ENCODE data around the gene RGCC. TPM values are rescaled to one million over a fixed set of nuclear protein-coding genes. Genes with fewer than 3 reads are reported as not detected.

The RGCC gene
- total RNA-seq (10 to 100 TPM; 15.1 to 26.5 TPM), polyA plus RNA-seq (ENCODE audit: insufficient read depth, low read depth, low replicate concordance) (64.2 TPM)
- long read RNA-seq, donor 1, transcript RGCC-201 (5 exons, 960 nt) = major isoform, 8 of 8 reads
- long read RNA-seq, donor 1, partial matches to known transcripts = 0 of 8 reads
- long read RNA-seq, donor 1, other reads (novel, unspliced or antisense) = 0 of 8 reads
- long read RNA-seq, donor 2, transcript RGCC-201 (5 exons, 960 nt) = major isoform, 6 of 6 reads
- long read RNA-seq, donor 2, partial matches to known transcripts = 0 of 6 reads
- long read RNA-seq, donor 2, other reads (novel, unspliced or antisense) = 0 of 6 reads

GRCh38 chr13:41456768-41457588 is at the start of gene RGCC:
RGCC (plus strand) TSS chr13:41457550; CDS start chr13:41457708, 158 bp downstream.
- Histone ChIP-seq H3K4me1 (peaks cover 5% of the 10 kb centered on the region), H3K36me3 (ENCODE audit: low read depth, missing control alignments) (no peaks in the 10 kb centered on the region), H3K4me3 (peak within 1 kb of the TSS; percentile 57 to 67), H3K27me3 (no peaks in the 10 kb centered on the region), H3K27ac (peak within 1 kb of the TSS in 1 of 2 donors; percentile 45), H3K9me3 (no peaks in the 10 kb centered on the region)
- intact Hi-C loops (cut with DNase I; ENCODE audit: low total_unique reads) = no loop called here
- 4% methylated on average over 74 of the region's 92 CpGs; no CpG with 5 or more reads in 1 of the 2 donors for WGBS, 2 donors
- DNase-seq = peak; percentile 60
- no peak for TF ChIP-seq CTCF (IDR thresholded peaks at IDR 0.05)
- no peak for TF ChIP-seq POLR2A (IDR thresholded peaks at IDR 0.05)

- no peaks in the 10 kb centered on the region for H3K36me3 ChIP-seq (ENCODE audit: low read depth, missing control alignments)
- H3K27ac ChIP-seq = no peak overlapping the region
- intact Hi-C loops (cut with DNase I; ENCODE audit: low total_unique reads) = no loop called here
- H3K27me3 ChIP-seq = no peaks in the 10 kb centered on the region
- H3K4me3 ChIP-seq = no peak overlapping the region
- no peaks in the 10 kb centered on the region for H3K4me1 ChIP-seq
- no peak for TF ChIP-seq POLR2A (IDR thresholded peaks at IDR 0.05)
- TF ChIP-seq CTCF (IDR thresholded peaks at IDR 0.05) = no peak
- H3K9me3 ChIP-seq = no peaks in the 10 kb centered on the region
- no peak for DNase-seq
Observed at GRCh38 chr13:41408121-41408520, 49.2 kb upstream of the RGCC start.

GRCh38 chr13:41408746-41409145 is 48.6 kb upstream of the RGCC start:
- 70% methylated on average over 1 of the region's 1 CpG; no CpG with 5 or more reads in 1 of the 2 donors for WGBS, 2 donors

GRCh38 chr13:41409611-41410010 is 47.7 kb upstream of the RGCC start:
- DNase-seq = no peak
- no peaks in the 10 kb centered on the region for H3K4me1 ChIP-seq
- no peak overlapping the region for H3K4me3 ChIP-seq
- H3K9me3 ChIP-seq = no peaks in the 10 kb centered on the region
- intact Hi-C loops (cut with DNase I; ENCODE audit: low total_unique reads) = loop anchor here (10.0 kb wide), 1 partner anchor 245 kb away; no protein-coding TSS in a partner anchor
- no peak overlapping the region for H3K27ac ChIP-seq
- H3K27me3 ChIP-seq = no peaks in the 10 kb centered on the region
- 62 to 83% methylated on average over 2 of the region's 2 CpGs for WGBS, 2 donors
- no peak for TF ChIP-seq CTCF (IDR thresholded peaks at IDR 0.05)
- no peak for TF ChIP-seq POLR2A (IDR thresholded peaks at IDR 0.05)
- H3K36me3 ChIP-seq (ENCODE audit: low read depth, missing control alignments) = no peaks in the 10 kb centered on the region

More at GRCh38 chr13:41408746-41409145, 48.6 kb upstream of the RGCC start:
- intact Hi-C loops (cut with DNase I; ENCODE audit: low total_unique reads) = no loop called here
- no peaks in the 10 kb centered on the region for H3K36me3 ChIP-seq (ENCODE audit: low read depth, missing control alignments)
- no peak overlapping the region for H3K27ac ChIP-seq
- H3K27me3 ChIP-seq = no peaks in the 10 kb centered on the region
- H3K4me3 ChIP-seq = no peak overlapping the region
- DNase-seq = no peak
- TF ChIP-seq CTCF (IDR thresholded peaks at IDR 0.05) (no peak), POLR2A (IDR thresholded peaks at IDR 0.05) (no peak)
- no peaks in the 10 kb centered on the region for H3K4me1 ChIP-seq
- H3K9me3 ChIP-seq = no peaks in the 10 kb centered on the region
